Stimulated activated memory B cell treated with anti-CD40 and anti-IgM and Interleukin-4, amounts not matched to agents 10 μg/mL and 1 μg/mL and 100 μg/mL, for 72 hours (primary cell): Measurements from ENCODE around the gene LAMA2.
"Not testable (repeated sequence)": the region's sequence is repeated elsewhere in the genome, so short reads cannot be mapped to it uniquely, and the experiment has no call there.

ENCODE experiments used
- ATAC-seq: fragments of 150-1000 bp; cut with Tn5 transposase; 2 replicates; pipeline ENCODE4 v1.10.0; 2021
- H3K27ac Mint-ChIP-seq: one replicate; pipeline ENCODE4 v1.8.0; 2022; ENCODE audit warnings: mild to moderate bottlenecking, mixed read lengths
- H3K27me3 Mint-ChIP-seq: one replicate; pipeline ENCODE4 v1.8.0; 2022; ENCODE audit warnings: mixed read lengths
- H3K36me3 Mint-ChIP-seq: one replicate; pipeline ENCODE4 v1.8.0; 2022; ENCODE audit warnings: mixed read lengths
- H3K4me1 Mint-ChIP-seq: one replicate; pipeline ENCODE4 v1.8.0; 2022; ENCODE audit warnings: mixed read lengths
- H3K4me3 Mint-ChIP-seq: one replicate; pipeline ENCODE4 v1.8.0; 2022; ENCODE audit warnings: mild to moderate bottlenecking, moderate library complexity, mixed read lengths
- H3K9me3 Mint-ChIP-seq: one replicate; pipeline ENCODE4 v1.8.0; 2022; ENCODE audit warnings: mixed read lengths

The LAMA2 gene

DNA sequence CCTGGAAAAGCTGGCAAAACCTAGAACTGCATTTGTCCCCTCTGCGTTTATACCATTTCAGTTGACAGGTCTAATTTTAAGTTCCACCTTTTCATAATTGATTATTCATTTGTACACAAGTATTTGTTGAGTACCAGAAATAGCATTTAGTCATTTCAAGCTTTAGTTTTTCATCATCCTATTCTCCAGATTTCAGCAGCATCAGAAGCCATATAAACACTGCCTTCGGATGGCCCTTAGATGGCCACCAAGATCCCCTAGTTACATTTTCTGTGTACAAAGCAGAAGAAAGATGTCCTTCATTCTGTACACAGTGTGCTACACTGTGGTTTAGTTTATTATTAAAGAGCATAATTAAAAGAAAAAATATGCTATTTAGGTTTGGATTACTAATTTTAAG lies 131.4 kb downstream of the LAMA2 start:
- H3K4me3 Mint-ChIP-seq = no peak overlapping the region
- ATAC-seq = no peak
- H3K9me3 Mint-ChIP-seq = peaks cover 3% of the 10 kb centered on the region

GRCh38 chr6:129015721-129016120 lies 132.8 kb downstream of the LAMA2 start:
- no peak for ATAC-seq
- H3K4me1 Mint-ChIP-seq = no peaks in the 10 kb centered on the region
- peaks cover 3% of the 10 kb centered on the region for H3K9me3 Mint-ChIP-seq
- no peaks in the 10 kb centered on the region for H3K27me3 Mint-ChIP-seq
- H3K4me3 Mint-ChIP-seq = no peak overlapping the region
- no peaks in the 10 kb centered on the region for H3K36me3 Mint-ChIP-seq
- no peak overlapping the region for H3K27ac Mint-ChIP-seq

More for the DNA sequence above, 131.4 kb downstream of the LAMA2 start:
- H3K27me3 Mint-ChIP-seq = no peaks in the 10 kb centered on the region
- no peaks in the 10 kb centered on the region for H3K4me1 Mint-ChIP-seq
- H3K27ac Mint-ChIP-seq = no peak overlapping the region
- no peaks in the 10 kb centered on the region for H3K36me3 Mint-ChIP-seq

- Mint-ChIP-seq H3K36me3 (no peaks in the 10 kb centered on the region), H3K9me3 (peaks cover 3% of the 10 kb centered on the region), H3K27me3 (no peaks in the 10 kb centered on the region), H3K4me1 (no peaks in the 10 kb centered on the region), H3K4me3 (no peak overlapping the region), H3K27ac (no peak overlapping the region)
- no peak for ATAC-seq
Observed at GRCh38 chr6:129016844-129017243, 133.9 kb downstream of the LAMA2 start.

DNA sequence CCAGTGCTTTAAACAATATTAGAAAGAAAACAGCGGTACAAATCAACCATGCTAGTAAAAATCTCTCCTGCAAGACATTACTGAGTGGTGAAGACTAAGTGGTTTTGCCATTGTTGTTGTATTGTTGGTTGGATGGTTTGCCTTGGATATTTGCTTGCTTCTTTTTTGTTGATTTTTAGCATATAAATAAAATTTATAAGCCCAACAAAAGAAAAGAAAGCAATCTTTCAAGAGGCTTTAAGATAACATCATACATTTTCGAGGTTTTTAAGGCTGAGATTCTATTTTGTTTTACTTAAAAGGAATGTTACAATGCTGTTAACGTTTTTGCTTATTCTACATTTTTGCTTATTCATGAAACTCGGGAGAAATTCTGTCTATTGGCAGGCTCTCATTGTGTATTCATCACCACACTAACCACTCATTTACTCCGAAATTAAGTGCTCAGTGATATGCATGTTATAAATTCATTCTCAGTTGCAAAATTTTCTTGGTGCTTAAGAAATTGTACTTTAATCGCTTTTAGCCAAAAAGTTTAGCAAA lies 139.1 kb downstream of the LAMA2 start:
- H3K27me3 Mint-ChIP-seq = no peaks in the 10 kb centered on the region
- H3K4me3 Mint-ChIP-seq = no peak overlapping the region
- no peaks in the 10 kb centered on the region for H3K36me3 Mint-ChIP-seq
- peaks cover 3% of the 10 kb centered on the region for H3K9me3 Mint-ChIP-seq
- no peak for ATAC-seq
- H3K27ac Mint-ChIP-seq = no peak overlapping the region
- no peaks in the 10 kb centered on the region for H3K4me1 Mint-ChIP-seq

GRCh38 chr6:129026601-129027000 lies 143.7 kb downstream of the LAMA2 start:
- no peaks in the 10 kb centered on the region for H3K9me3 Mint-ChIP-seq
- H3K4me1 Mint-ChIP-seq = no peaks in the 10 kb centered on the region
- no peak overlapping the region for H3K27ac Mint-ChIP-seq
- no peak for ATAC-seq
- H3K27me3 Mint-ChIP-seq = no peaks in the 10 kb centered on the region
- no peak overlapping the region for H3K4me3 Mint-ChIP-seq
- no peaks in the 10 kb centered on the region for H3K36me3 Mint-ChIP-seq

GRCh38 chr6:129029778-129030177 lies 146.8 kb downstream of the LAMA2 start:
- no peaks in the 10 kb centered on the region for H3K27me3 Mint-ChIP-seq
- no peak overlapping the region for H3K4me3 Mint-ChIP-seq
- H3K4me1 Mint-ChIP-seq = no peaks in the 10 kb centered on the region
- H3K36me3 Mint-ChIP-seq = no peaks in the 10 kb centered on the region
- no peaks in the 10 kb centered on the region for H3K9me3 Mint-ChIP-seq
- no peak overlapping the region for H3K27ac Mint-ChIP-seq
- no peak for ATAC-seq

DNA sequence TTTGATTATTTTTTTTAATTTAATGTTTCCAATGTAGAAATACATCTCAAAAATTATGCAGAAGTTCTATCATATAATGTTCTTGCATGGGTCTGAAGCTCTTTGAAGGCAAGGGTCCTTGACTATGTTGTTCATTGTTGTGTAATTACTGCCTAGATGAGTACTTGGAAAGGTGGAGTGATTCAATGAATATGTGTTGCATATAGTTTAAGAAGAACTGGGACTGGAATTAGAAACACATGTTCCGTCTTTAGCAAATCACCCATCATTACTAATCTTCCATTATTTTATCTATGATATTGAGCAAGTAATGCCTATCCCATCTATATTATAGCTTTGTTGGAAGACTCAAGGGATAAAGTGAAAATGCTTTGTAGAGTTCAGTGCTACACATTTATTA lies 147.3 kb downstream of the LAMA2 start:
- H3K36me3 Mint-ChIP-seq = no peaks in the 10 kb centered on the region
- no peaks in the 10 kb centered on the region for H3K9me3 Mint-ChIP-seq
- no peak overlapping the region for H3K27ac Mint-ChIP-seq
- no peaks in the 10 kb centered on the region for H3K4me1 Mint-ChIP-seq
- no peak for ATAC-seq
- H3K27me3 Mint-ChIP-seq = no peaks in the 10 kb centered on the region
- H3K4me3 Mint-ChIP-seq = no peak overlapping the region

DNA sequence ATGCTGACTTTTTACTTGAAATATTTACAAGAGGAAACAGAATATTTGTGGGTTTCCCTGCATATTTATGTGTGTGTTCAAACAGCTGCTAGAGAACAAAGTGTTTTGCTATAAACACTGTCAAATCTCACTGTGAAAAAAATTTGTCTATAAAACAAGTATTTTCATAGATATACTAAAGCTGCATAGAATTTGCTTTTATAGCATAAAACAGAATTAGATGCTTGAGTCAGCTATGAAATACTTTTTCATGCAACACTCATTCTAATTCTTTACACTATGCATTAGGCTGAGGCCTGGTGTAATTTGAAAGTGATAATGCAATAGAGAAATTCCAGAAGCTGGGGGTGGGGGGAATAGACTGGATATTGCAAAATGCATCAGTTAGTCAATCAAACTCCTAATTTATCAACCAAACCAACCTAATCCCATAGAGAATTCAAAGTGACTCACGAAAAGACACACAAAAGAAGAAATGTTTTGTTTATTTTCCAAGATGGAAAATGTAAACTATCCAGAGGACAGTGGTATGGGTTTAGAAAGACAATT lies 148.2 kb downstream of the LAMA2 start:
- Mint-ChIP-seq H3K27me3 (no peaks in the 10 kb centered on the region), H3K36me3 (no peaks in the 10 kb centered on the region), H3K9me3 (no peaks in the 10 kb centered on the region), H3K4me1 (no peaks in the 10 kb centered on the region), H3K27ac (no peak overlapping the region), H3K4me3 (no peak overlapping the region)
- no peak for ATAC-seq

DNA sequence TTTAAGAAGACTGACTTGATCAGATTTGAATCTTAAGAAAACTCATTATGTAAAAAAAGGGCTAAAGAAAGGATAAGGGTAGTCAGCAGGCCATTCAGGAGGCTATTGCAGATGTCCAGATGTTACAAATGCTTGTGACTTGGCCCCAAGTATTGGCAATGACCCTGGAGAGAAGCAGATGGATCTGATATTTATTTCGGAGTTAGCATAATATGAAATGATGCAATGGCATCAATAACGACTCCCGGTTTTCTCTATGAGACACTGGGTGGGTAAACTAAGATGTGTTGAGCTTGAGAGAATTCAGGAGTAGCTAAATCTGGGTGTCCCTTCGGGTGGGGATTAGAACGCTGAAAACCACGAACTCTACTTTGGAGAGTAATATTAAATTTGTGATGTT lies 149.7 kb downstream of the LAMA2 start:
- H3K27ac Mint-ChIP-seq = no peak overlapping the region
- ATAC-seq = no peak
- no peaks in the 10 kb centered on the region for H3K36me3 Mint-ChIP-seq
- no peak overlapping the region for H3K4me3 Mint-ChIP-seq
- H3K27me3 Mint-ChIP-seq = no peaks in the 10 kb centered on the region
- H3K4me1 Mint-ChIP-seq = no peaks in the 10 kb centered on the region
- H3K9me3 Mint-ChIP-seq = no peaks in the 10 kb centered on the region

- no peak for ATAC-seq
- no peaks in the 10 kb centered on the region for H3K27me3 Mint-ChIP-seq
- no peak overlapping the region for H3K4me3 Mint-ChIP-seq
- H3K36me3 Mint-ChIP-seq = no peaks in the 10 kb centered on the region
- H3K4me1 Mint-ChIP-seq = no peaks in the 10 kb centered on the region
- H3K9me3 Mint-ChIP-seq = no peaks in the 10 kb centered on the region
- H3K27ac Mint-ChIP-seq = no peak overlapping the region
Observed at GRCh38 chr6:129033180-129033579, 150.2 kb downstream of the LAMA2 start.

DNA sequence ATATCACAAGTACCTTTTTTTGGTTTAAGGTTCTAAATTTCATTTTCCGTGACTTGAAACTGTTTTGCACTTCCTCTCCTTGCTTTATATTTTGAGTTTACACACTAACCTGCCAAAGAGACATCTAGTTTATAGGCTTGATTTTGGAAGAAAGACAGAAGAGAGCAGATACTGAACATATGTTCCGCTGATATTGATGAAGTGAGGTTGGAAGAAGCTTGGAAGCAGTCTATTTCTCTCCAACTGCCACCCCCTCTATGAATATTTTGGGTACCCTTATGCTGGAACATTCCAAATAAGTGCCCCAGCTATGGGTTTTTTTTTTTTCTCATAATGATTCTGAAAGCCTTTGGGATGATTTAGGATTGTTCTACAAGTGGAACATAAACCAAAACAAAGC lies 150.6 kb downstream of the LAMA2 start:
- Mint-ChIP-seq H3K36me3 (no peaks in the 10 kb centered on the region), H3K9me3 (no peaks in the 10 kb centered on the region), H3K27ac (no peak overlapping the region), H3K4me1 (no peaks in the 10 kb centered on the region), H3K27me3 (no peaks in the 10 kb centered on the region), H3K4me3 (no peak overlapping the region)
- ATAC-seq = no peak

DNA sequence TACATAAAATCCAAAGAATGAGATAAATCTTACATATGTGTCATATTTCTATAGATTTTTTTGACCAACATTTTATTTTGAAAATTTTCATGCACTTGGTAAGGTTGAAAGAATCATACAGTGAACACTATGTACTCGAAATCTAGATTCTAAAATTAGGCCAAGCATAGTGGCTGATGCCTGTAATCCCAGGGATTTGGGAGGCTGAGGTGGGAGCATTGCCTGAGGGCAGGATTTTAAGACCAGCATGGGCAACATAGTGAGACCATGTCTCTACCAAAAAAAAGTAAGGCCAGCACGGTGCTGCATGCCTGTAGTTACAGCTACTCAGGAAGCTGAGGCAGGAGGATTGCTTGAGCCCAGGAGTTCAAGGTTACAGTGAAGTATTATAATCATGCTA lies 158.6 kb downstream of the LAMA2 start:
- H3K36me3 Mint-ChIP-seq = no peaks in the 10 kb centered on the region
- H3K27me3 Mint-ChIP-seq = no peaks in the 10 kb centered on the region
- no peak for ATAC-seq
- no peak overlapping the region for H3K4me3 Mint-ChIP-seq
- H3K4me1 Mint-ChIP-seq = no peaks in the 10 kb centered on the region
- peaks cover 5% of the 10 kb centered on the region for H3K9me3 Mint-ChIP-seq
- no peak overlapping the region for H3K27ac Mint-ChIP-seq

DNA sequence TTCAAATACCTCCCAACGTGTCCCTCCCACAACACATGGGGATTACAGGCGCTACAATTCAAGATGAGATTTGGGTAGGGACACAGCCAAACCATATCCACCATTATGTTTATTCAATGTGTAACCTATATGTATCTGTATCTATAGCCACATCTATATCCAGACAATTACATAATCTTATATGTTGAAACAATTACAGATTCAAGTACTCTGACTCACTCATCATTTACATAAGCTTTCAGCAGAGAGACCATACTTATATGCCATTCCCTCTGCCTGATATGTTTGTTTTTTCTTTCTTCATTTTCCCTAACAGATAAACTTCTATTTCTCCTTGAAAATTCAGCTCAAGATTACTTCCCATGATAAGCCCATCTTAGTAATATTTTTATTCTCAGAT lies 163.6 kb downstream of the LAMA2 start:
- Mint-ChIP-seq H3K4me1 (no peaks in the 10 kb centered on the region), H3K4me3 (no peak overlapping the region), H3K36me3 (no peaks in the 10 kb centered on the region), H3K9me3 (peaks cover 8% of the 10 kb centered on the region), H3K27ac (no peak overlapping the region), H3K27me3 (no peaks in the 10 kb centered on the region)
- ATAC-seq = no peak

DNA sequence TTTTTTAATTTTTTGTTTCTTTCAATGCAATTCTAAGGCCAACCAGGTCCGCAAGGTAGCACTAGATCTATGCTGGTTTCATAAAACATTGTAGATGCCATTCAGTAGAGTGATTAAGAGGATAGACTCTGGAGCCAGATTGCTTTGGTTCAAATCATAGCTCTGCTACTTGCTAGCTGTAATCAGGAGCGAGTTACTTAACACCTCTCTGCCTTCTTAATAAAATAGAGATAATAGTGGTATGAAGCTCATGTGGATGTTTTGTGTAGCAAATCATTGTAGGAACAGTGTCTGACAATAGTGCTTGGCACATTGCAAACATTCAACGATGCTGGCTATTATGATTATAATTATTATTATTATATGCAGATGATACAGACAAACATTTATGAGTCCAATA lies 164.9 kb downstream of the LAMA2 start:
- Mint-ChIP-seq H3K27me3 (no peaks in the 10 kb centered on the region), H3K4me3 (no peak overlapping the region), H3K4me1 (no peaks in the 10 kb centered on the region), H3K36me3 (no peaks in the 10 kb centered on the region), H3K27ac (no peak overlapping the region), H3K9me3 (peaks cover 11% of the 10 kb centered on the region)
- no peak for ATAC-seq

DNA sequence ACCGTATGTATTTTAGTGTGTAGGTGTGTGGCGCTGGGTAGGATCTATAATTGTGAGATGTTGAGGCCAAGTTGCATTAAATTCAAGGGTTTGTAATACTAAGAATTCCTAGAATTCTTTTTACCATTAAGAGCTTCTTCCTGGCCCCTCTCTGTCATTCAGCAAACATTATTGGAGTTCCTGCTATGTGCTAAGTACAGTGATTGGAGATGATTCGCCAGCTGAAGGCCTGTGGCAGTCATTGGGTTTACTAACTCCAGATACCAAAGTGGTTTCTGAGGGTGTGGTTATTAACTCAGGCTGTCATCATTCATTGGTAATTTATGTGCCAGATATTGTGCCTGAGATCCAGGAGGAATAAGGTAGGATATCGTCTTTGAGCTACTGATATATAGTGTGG lies 167.1 kb downstream of the LAMA2 start:
- Mint-ChIP-seq H3K4me1 (no peaks in the 10 kb centered on the region), H3K27ac (no peak overlapping the region), H3K27me3 (no peaks in the 10 kb centered on the region), H3K36me3 (no peaks in the 10 kb centered on the region), H3K4me3 (no peak overlapping the region), H3K9me3 (peaks cover 6% of the 10 kb centered on the region)
- no peak for ATAC-seq

- not testable (repeated sequence) for H3K9me3 Mint-ChIP-seq, H3K27me3 Mint-ChIP-seq, H3K27ac Mint-ChIP-seq, H3K4me3 Mint-ChIP-seq, H3K36me3 Mint-ChIP-seq, ATAC-seq, H3K4me1 Mint-ChIP-seq
Observed at GRCh38 chr6:129053143-129053542, 170.2 kb downstream of the LAMA2 start.

DNA sequence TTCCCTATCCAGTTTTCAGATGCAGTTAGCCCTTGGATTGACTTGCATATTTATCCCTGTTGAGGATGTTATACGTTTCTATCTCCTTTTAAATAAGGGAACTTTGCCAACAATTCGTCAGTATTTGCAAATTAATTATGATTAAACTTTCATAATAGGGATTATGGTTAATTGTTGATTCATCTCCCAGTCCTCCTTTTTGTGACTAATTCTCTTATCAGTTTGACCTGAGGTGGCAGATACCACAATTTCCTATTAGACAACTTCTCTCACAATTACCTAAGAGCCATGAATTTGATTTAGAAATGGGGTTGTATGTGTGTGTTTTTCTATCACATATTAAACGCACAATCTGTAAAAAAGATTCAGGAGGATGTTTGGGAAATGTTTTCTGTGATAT lies 172.9 kb downstream of the LAMA2 start:
- no peaks in the 10 kb centered on the region for H3K36me3 Mint-ChIP-seq
- H3K4me1 Mint-ChIP-seq = no peaks in the 10 kb centered on the region
- H3K9me3 Mint-ChIP-seq = peaks cover 3% of the 10 kb centered on the region
- no peak overlapping the region for H3K27ac Mint-ChIP-seq
- no peaks in the 10 kb centered on the region for H3K27me3 Mint-ChIP-seq
- no peak overlapping the region for H3K4me3 Mint-ChIP-seq
- ATAC-seq = no peak
